ENCODE results near the gene ZNF91. TPM values are rescaled to one million over a fixed set of nuclear protein-coding genes. Genes with fewer than 3 reads are reported as not detected.
"Not testable (repeated sequence)": the region's sequence is repeated elsewhere in the genome, so short reads cannot be mapped to it uniquely, and the experiment has no call there.

ZNF91 gene
- total and polyA plus RNA-seq, 7 donors = 17.7 to 88.1 (median 39.8) TPM

GRCh38 chr19:23402388-23402787, 7.1 kb upstream of the ZNF91 start:
- Histone ChIP-seq H3K36me3 (no peaks in the 10 kb centered on the region), H3K27me3 (no peaks in the 10 kb centered on the region), H3K4me3 (no peak overlapping the region), H3K27ac (no peak overlapping the region), H3K4me1 (no peaks in the 10 kb centered on the region), H3K9me3 (no peaks in the 10 kb centered on the region)
- TF ChIP-seq POLR2AphosphoS5 (IDR thresholded peaks at IDR 0.05) (no peak), CTCF (IDR thresholded peaks at IDR 0.05) (no peak), EP300 (IDR thresholded peaks at IDR 0.05) (no peak), POLR2A (IDR thresholded peaks at IDR 0.05) (no peak)
- intact Hi-C loops (cut with DNase I) = no loop called here
- no peak for DNase-seq
- 94 to 97% methylated on average over 2 of the region's 2 CpGs for WGBS, 2 donors

- intact Hi-C loops (cut with DNase I) = no loop called here
- Histone ChIP-seq H3K9me3 (no peaks in the 10 kb centered on the region), H3K27ac (no peak overlapping the region), H3K4me3 (no peak overlapping the region), H3K36me3 (no peaks in the 10 kb centered on the region), H3K4me1 (no peaks in the 10 kb centered on the region), H3K27me3 (no peaks in the 10 kb centered on the region)
- WGBS, 2 donors = 25 to 85% methylated on average over 4 of the region's 4 CpGs
- no peak for DNase-seq
- no peak for TF ChIP-seq POLR2A (IDR thresholded peaks at IDR 0.05)
- no peak for TF ChIP-seq EP300 (IDR thresholded peaks at IDR 0.05)
Measured at GRCh38 chr19:23401086-23401610, 5.9 kb upstream of the ZNF91 start.

- Histone ChIP-seq H3K36me3 (no peaks in the 10 kb centered on the region), H3K27ac (no peak overlapping the region), H3K27me3 (no peaks in the 10 kb centered on the region), H3K4me3 (no peak overlapping the region), H3K4me1 (peaks cover 0 to 5% (median 2%) of the 10 kb centered on the region in 4 donors), H3K9me3 (no peaks in the 10 kb centered on the region)
- intact Hi-C loops (cut with DNase I) = loop anchor here (10.0 kb wide), 2 partner anchors 285 to 635 kb away; partner anchors contain the start of gene ZNF675
- TF ChIP-seq POLR2A (IDR thresholded peaks at IDR 0.05) (no peak), POLR2AphosphoS5 (IDR thresholded peaks at IDR 0.05) (no peak), CTCF (IDR thresholded peaks at IDR 0.05) (no peak), EP300 (IDR thresholded peaks at IDR 0.05) (no peak)
- DNase-seq = no peak
- WGBS, 2 donors = 85 to 89% methylated on average over 3 of the region's 3 CpGs
Measured at GRCh38 chr19:23399443-23399842, 4.2 kb upstream of the ZNF91 start.

GRCh38 chr19:23395722-23396117, 449 bp upstream of the ZNF91 start:
- not testable (repeated sequence) for H3K9me3 ChIP-seq, H3K27me3 ChIP-seq, DNase-seq, H3K36me3 ChIP-seq
- H3K4me1 ChIP-seq = peaks cover 0 to 41% (median 23%) of the 10 kb centered on the region in 4 donors
- intact Hi-C loops (cut with DNase I) = loop anchor here (1.0 to 10.0 kb wide), 3 partner anchors 121 to 639 kb away; partner anchors contain the start of gene ZNF675
- H3K4me3 ChIP-seq = peak overlapping the region in 2 of 4 donors; percentile 76 to 90
- 71 to 90% methylated on average over 10 of the region's 10 CpGs for WGBS, 2 donors
- peak overlapping the region; percentile 92 to 97 (median 96) for H3K27ac ChIP-seq

- H3K4me3 ChIP-seq = peak overlapping the region; percentile 76 to 90 (median 83)
- intact Hi-C loops (cut with DNase I) = loop anchor here (10.0 kb wide), 2 partner anchors 290 to 640 kb away; partner anchors contain the start of gene ZNF675
- no peaks in the 10 kb centered on the region for H3K27me3 ChIP-seq
- peak overlapping the region; percentile 92 to 97 (median 96) for H3K27ac ChIP-seq
- no peak for DNase-seq
- WGBS, 2 donors = 1 to 7% methylated on average over 11 of the region's 11 CpGs
- no peaks in the 10 kb centered on the region for H3K9me3 ChIP-seq
- peaks cover 0 to 44% (median 24%) of the 10 kb centered on the region in 4 donors for H3K4me1 ChIP-seq
- H3K36me3 ChIP-seq = no peaks in the 10 kb centered on the region
- TF ChIP-seq EP300 (IDR thresholded peaks at IDR 0.05) (no peak), CTCF (IDR thresholded peaks at IDR 0.05) (no peak), POLR2AphosphoS5 (IDR thresholded peaks at IDR 0.05) (no peak), POLR2A (IDR thresholded peaks at IDR 0.05) (no peak)
Measured at GRCh38 chr19:23394511-23394910, 760 bp downstream of the ZNF91 start.

GRCh38 chr19:23393121-23393520, 2.1 kb downstream of the ZNF91 start:
- intact Hi-C loops (cut with DNase I) = loop anchor here (10.0 kb wide), 2 partner anchors 292 to 642 kb away; partner anchors contain the start of gene ZNF675

More at GRCh38 chr19:23393121-23393520, 2.1 kb downstream of the ZNF91 start:
- no peaks in the 10 kb centered on the region for H3K27me3 ChIP-seq
- 25 to 55% methylated on average over 1 of the region's 1 CpG for WGBS, 2 donors
- H3K27ac ChIP-seq = no peak overlapping the region
- H3K4me3 ChIP-seq = no peak overlapping the region
- H3K4me1 ChIP-seq = peaks cover 0 to 55% (median 27%) of the 10 kb centered on the region in 4 donors
- H3K36me3 ChIP-seq = no peaks in the 10 kb centered on the region
- peaks cover 0 to 3% (median 0%) of the 10 kb centered on the region in 4 donors for H3K9me3 ChIP-seq
- no peak for DNase-seq
- TF ChIP-seq POLR2A (IDR thresholded peaks at IDR 0.05) = no peak
- no peak for TF ChIP-seq EP300 (IDR thresholded peaks at IDR 0.05)
- TF ChIP-seq CTCF (IDR thresholded peaks at IDR 0.05) = no peak
- TF ChIP-seq POLR2AphosphoS5 (IDR thresholded peaks at IDR 0.05) = no peak

Data from sigmoid colon (tissue), 7 donors.